HG03432 (cell line): ENCODE results near the gene CHGA.

Source experiments
- ATAC-seq: cut with Tn5 transposase; IDR thresholded peaks from one replicate; pipeline ENCODE4 v1.9.1; 2021; ENCODE audit warnings: mild to moderate bottlenecking, moderate library complexity; ENCODE audit not compliant: unreplicated experiment

The CHGA gene

GRCh38 chr14:92959761-92960680 lies 37.1 kb downstream of the CHGA start:
- ATAC-seq: no peak

- ATAC-seq: no peak
Measured at GRCh38 chr14:92960706-92961566, 38.0 kb downstream of the CHGA start.

- no peak for ATAC-seq
Measured at GRCh38 chr14:92961567-92961855, 38.6 kb downstream of the CHGA start.

DNA sequence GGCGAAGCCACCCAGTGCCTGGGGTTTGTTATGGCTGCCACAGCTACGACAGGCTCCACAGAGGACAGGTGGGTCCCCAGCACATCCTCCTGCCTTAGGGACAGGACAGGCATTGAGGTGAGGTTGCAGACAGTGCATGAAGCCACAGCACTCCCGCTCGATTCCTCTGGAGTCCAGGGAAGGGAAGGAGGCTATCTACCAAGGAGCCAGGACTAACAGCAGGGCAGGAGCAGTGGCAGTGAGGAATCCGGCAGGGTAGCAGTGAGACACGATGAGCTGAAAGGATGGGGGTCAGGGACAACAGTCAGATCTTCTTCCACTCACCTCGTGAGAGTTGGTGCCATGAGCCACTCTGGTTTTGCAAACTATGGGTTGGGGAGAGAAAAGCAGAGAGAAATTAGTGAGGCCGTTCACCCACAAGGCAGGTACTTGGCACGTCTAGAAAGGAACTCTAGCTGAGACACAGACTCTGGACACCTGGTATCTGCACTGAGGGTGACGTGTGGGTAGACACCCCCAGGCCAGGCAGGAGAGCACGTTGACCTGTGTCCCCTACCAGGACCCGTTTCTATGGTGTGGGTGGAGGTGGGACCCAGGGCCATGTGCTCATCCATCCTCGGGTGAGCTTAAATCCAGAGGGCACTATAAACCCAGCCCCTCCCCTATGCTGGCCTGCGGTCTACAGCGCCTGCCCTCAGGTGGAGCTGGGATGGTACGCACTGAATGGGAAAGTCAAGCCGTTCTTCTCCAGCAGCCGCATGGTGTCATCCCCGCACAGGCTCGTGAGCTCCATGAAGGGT lies 39.3 kb downstream of the CHGA start:
- ATAC-seq: no peak

GRCh38 chr14:92962831-92963095 lies 39.8 kb downstream of the CHGA start:
- no peak for ATAC-seq

DNA sequence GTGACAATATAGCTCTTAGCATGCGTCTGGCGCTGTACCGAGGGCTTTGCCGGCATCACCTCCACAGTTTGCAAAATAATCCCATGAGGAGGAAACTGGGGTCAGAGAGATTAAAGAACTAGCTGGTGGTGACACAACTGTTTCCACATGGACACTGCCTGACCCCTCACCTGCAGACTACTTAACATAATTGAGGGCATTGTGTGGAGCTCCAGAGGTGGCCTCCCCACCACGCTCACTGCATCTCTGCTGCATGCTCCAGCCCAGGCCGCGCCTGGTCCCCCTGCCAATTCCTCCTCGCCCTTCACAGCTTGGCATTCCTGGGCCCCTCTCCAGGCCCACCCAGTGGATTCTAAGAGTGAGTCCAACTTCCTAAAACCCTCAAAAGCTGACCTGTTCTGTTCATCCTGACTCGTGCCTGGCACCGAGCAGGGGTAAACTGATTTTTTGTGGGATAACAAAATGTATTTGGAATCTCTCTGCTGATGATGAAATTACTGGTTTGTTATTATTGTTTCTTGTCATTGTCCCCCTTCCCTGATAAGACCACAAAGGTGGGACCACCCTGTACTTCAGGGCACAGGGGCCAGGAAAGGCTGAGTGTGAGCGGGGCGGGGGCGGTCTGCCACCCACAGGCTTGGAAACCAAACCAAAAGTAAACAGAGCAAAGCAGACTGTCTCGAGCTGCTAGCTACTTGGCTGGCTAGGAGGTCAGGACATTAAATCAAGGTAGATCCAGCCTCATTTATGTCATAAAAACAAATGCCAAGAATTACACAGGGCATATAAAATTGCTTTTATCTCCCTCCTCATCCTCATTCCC lies 40.6 kb downstream of the CHGA start:
- ATAC-seq: no peak

DNA sequence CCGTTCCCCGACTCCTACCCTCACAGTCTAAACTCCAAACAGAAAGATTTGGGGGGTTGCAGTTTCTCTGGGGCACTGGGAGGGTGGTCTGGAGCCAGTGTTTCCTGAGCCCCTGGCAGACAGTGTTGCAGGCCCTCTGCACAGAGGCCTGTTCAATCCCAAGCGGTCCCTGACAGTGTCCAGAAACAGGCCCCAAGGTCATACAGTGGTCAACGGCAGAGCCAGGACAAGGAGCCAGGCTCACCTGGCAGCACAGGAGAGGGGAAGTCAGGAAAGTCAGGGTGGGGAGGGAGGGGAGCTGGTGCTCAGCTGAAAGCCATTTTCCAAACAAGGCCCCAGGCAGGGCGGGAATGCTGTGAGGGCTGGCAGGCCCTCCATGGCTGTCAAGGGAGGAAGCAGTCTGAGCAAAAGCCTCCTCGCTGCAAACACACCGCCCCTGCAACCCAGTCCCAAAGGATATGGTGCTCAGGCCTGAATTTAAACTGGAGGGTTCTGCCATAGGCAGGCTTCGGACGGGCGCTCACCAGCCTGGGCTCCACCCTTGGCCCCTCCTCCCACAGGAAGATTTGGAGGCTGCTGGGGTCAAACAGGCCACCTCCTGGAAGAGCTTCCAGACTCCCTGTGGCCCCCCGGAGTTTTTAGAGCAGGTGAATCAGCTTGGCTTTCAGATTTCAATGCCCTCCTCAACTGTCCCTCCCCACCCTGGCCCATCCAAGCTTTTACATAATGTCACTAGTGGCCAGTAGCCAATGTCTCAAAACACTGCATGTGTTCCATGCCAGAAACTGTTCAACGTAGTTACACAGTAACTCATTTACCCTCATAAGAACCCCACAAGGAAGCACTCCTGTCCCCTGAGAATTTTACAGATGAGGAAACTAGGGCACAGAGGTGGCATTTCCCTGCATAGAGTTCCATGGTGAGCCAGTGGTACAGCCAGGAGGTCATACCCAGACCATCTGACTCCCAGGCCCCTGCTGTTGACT lies 41.5 kb downstream of the CHGA start:
- ATAC-seq: no peak

DNA sequence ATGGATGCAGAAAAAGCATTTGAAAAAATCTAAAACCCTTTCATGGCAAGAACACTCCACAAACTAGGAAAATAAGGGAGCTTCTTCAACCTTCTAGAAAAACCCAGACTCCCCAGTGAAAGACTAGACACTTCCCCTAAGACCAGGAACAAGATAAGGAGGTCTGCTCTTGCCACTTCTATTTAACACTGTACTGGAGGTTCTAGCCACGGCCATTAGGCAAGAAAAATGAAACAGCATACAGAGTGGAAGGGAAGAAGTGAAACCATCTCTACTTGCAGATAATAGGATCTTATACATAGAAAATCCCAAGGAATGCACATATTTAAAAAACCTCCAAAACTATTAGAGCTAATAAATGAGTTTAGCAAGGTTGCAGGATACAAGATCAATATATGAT lies 42.3 kb downstream of the CHGA start:
- ATAC-seq: no peak

- ATAC-seq: no peak
Measured at GRCh38 chr14:92967346-92967926, 44.5 kb downstream of the CHGA start.

DNA sequence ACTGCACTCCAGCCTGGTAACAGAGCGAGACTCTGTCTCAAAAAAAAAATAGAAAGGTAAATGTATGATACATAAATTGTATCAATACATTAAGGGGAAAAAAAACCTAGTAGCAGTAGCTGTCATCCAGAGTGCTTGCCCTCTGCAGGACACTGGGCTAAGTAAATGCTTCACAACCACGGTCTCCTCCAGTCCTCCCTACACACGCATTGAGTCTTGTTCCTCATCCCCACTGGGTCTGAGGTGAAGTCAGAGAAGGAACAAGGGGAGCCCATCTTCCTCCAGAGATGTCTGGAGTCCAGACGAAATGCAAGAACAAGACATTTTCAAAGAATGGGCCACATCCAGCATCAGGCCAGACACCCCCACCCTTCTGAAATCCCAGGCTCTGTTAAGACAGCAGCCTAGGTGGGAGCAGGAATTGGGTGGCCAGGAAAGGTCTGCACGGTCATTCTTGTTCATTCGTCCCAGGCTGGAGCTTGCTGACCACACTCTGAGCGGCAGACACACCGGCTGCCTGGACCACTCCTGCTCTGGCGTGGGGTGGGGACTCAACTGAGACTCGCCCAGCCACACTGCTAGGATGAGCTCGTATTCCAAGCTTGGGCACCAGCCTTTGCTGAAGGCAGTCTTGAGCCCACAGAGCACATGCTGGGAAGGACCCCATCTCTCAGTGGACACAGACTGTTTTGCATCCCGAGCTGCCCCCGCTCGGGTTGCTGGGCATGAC lies 45.5 kb downstream of the CHGA start:
- no peak for ATAC-seq

DNA sequence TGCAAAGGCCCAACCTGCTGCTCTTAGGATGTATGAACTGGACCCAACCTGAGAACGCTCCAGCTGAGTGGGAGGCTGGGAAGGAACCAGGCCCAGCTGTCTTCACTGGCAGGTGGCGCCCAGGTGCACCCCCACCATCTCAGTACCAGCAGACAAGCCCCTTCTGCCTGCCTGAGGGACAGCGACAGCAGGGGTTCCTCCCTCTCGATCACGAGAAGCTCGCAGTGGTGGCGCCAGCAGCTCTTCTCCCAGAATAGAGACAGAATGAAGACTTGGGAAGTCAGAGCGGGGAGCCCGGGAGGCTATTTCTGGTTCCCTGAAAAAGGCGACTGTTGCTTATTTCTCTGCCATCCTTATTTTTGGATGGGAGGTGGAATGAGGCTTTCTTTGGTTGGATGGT lies 46.5 kb downstream of the CHGA start:
- no peak for ATAC-seq

GRCh38 chr14:92969871-92970270 lies 46.9 kb downstream of the CHGA start:
- ATAC-seq: no peak

DNA sequence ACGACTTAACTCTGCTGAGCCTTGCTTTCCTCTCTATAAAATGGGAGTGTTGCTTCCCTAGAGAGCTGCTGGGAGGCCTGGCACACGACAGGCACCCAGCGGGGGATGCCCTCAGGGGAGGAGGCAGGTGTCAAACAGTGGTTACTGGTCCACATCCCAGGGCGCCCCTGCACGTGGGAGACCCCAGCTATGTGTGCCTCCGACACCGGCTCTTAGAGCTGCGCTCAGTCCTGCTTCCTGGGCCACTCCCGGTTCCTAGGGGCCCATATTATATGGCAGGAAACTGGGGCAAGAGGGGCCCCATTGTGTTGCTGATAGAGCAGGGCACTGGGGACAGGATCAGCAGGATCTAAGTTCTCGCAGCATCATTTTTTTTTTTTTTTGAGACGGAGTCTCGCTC lies 47.3 kb downstream of the CHGA start:
- ATAC-seq: no peak

DNA sequence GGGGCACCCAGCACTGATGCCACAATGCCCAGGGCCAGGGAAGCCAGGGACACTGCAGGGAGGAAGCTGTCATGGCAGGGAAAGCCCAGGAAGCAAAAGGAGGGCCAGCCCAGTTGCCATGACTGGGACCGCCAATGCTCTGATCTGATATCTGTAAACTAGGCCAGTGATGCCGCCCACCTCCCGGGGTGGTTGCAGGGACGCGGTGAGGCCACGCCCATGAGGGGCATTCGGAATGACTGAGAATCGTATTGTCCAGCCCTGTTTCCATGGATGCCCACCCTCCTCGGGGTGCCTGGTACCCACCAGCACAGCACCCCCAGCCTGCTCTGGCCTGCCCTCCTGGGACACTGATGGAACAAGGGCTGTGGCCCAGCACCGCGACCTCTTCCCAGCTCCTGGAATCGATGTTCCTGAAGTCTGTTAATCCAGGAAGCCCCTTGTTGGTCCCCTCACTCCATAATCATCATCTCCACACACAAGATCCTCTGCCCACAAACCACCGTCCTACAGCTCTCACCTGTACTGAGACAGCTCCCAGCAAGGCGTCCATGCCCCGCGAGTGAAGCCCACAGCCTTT lies 48.7 kb downstream of the CHGA start:
- no peak for ATAC-seq

DNA sequence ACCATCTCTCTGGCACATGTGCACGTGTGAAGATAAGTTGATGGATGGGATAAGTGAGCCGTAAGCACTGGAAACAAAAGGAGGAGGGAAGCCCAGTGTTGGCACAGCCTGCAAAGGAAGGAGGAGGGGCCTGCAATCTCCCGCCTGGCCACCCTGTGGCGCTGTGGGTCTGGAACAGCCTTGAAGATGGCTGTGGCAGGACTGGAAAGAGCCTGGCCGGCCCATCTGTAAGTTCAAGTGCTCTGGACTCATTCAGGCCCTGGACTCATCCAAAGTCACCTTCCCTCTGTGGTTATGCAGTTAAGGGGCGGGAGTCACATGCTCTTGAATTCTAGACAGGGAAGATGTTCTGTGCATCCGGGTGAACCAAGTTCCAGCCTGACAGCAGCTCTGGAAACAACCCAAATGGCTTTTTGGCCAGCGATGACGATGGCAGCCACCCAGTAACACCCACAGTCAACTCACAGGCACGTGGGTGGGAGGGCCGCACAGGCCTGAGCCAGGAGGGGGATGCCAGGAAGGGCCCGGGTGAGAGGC lies 50.4 kb downstream of the CHGA start:
- no peak for ATAC-seq

- no peak for ATAC-seq
Measured at GRCh38 chr14:92973798-92974372, 50.9 kb downstream of the CHGA start.

- ATAC-seq: no peak
Measured at GRCh38 chr14:92974541-92975345, 51.8 kb downstream of the CHGA start.
